Natural killer cell (primary cell): Measurements from ENCODE around the gene LHX8. TPM values are rescaled to one million over a fixed set of nuclear protein-coding genes. Genes with fewer than 3 reads are reported as not detected.

Experiments
- ATAC-seq, 3 donors: fragments of 150-1000 bp in 2 of 3; fragments of 200-7000 bp in 1 of 3; cut with Tn5 transposase; 1 replicate in 1 of 3; 2 replicates in 2 of 3; pipeline ENCODE4 v1.10.0; 2021; ENCODE audit warnings: mild to moderate bottlenecking in 2 of 3, moderate library complexity in 2 of 3
- DNase-seq, 2 donors: peaks; one replicate each; pipeline versions ENCODE4 v3.0.0 to v3.0.0-alpha.2; 2013 to 2021; ENCODE audit warnings: mixed read lengths in 1 of 2
- H3K27ac ChIP-seq: one replicate; pipeline ENCODE4 v1.5.1; 2013; ENCODE audit warnings: mild to moderate bottlenecking, low read length
- H3K27me3 ChIP-seq: one replicate; pipeline ENCODE4 v1.6.1; 2013; ENCODE audit warnings: low read length; ENCODE audit not compliant: control insufficient read depth, insufficient read depth
- H3K36me3 ChIP-seq: one replicate; pipeline ENCODE4 v1.6.1; 2013; ENCODE audit warnings: low read length; ENCODE audit not compliant: control insufficient read depth, insufficient read depth
- H3K4me1 ChIP-seq: one replicate; pipeline ENCODE4 v1.6.1; 2013; ENCODE audit warnings: low read length; ENCODE audit not compliant: control insufficient read depth, insufficient read depth
- H3K4me3 ChIP-seq: one replicate; pipeline ENCODE4 v1.5.1; 2013; ENCODE audit warnings: low read length
- H3K9me3 ChIP-seq: one replicate; pipeline ENCODE4 v1.6.1; 2013; ENCODE audit warnings: low read length; ENCODE audit not compliant: control insufficient read depth, insufficient read depth
- H3K27ac Mint-ChIP-seq, 2 donors: one replicate each; pipeline ENCODE4 v1.8.0; 2022; ENCODE audit warnings: mild to moderate bottlenecking in 2 of 2, mixed read lengths in 2 of 2, moderate library complexity in 1 of 2
- H3K27me3 Mint-ChIP-seq, 2 donors: one replicate each; pipeline ENCODE4 v1.8.0; 2022; ENCODE audit warnings: low read depth in 2 of 2, mixed read lengths in 2 of 2
- H3K36me3 Mint-ChIP-seq: one replicate; pipeline ENCODE4 v1.8.0; 2022; ENCODE audit warnings: mixed read lengths
- H3K4me1 Mint-ChIP-seq, 2 donors: one replicate each; pipeline ENCODE4 v1.8.0; 2022; ENCODE audit warnings: mixed read lengths in 2 of 2
- H3K4me3 Mint-ChIP-seq: one replicate; pipeline ENCODE4 v1.8.0; 2022; ENCODE audit warnings: mild to moderate bottlenecking, moderate library complexity, mixed read lengths
- H3K9me3 Mint-ChIP-seq, 2 donors: one replicate each; pipeline ENCODE4 v1.8.0; 2022; ENCODE audit warnings: mixed read lengths in 2 of 2
- CTCF ChIP-seq: fragments of 200-600 bp; IDR thresholded peaks from one replicate; pipeline ENCODE4 v1.8.0; 2022; ENCODE audit warnings: antibody characterized with exemption
- WGBS: methylation state at CpG from one replicate; pipeline ENCODE4 v1.1.7; 2013; ENCODE audit warnings: missing lambda C conversion rate; ENCODE audit not compliant: insufficient coverage; 5-methylcytosine and 5-hydroxymethylcytosine counted together
- intact Hi-C: fragments of 100-400 bp; cut with micrococcal nuclease; formaldehyde crosslinking; loops from one replicate; pipeline ENCODE4 v1.14.2; 2022
- total RNA-seq, 4 donors: library from RNA; stranded (reverse); fragments of 120-200 nt in 1 of 4; gene quantifications; one replicate each; pipeline versions ENCODE4 v1.2.3 to v1.2.4, GENCODE V29; 2013 to 2022

LHX8 gene
- total RNA-seq = not detected
- not detected for total RNA-seq (2013)

GRCh38 chr1:75133750-75134646, at the start of gene LHX8:
Gene LHX8 (plus strand): TSS chr1:75134388. CDS start chr1:75136615, 2,227 bp downstream.
- H3K4me1 ChIP-seq = peaks cover 7% of the 10 kb centered on the region
- peaks cover 19% of the 10 kb centered on the region for H3K9me3 ChIP-seq
- no peak for TF ChIP-seq CTCF
- Mint-ChIP-seq H3K27me3 (peaks cover 56 to 70% of the 10 kb centered on the region in 2 donors), H3K4me1 (no peaks in the 10 kb centered on the region), H3K27ac (no peak within 1 kb of the TSS), H3K4me3 (no peak within 1 kb of the TSS), H3K36me3 (peaks cover 29% of the 10 kb centered on the region), H3K9me3 (peaks cover 6 to 14% of the 10 kb centered on the region in 2 donors)
- H3K27ac ChIP-seq = no peak within 1 kb of the TSS
- peaks cover 61% of the 10 kb centered on the region for H3K27me3 ChIP-seq
- DNase-seq = no peak
- intact Hi-C loops = no loop called here
- no peak within 1 kb of the TSS for H3K4me3 ChIP-seq
- no peaks in the 10 kb centered on the region for H3K36me3 ChIP-seq
- no peak for ATAC-seq
- 12% methylated on average over 22 of the region's 23 CpGs for WGBS

GRCh38 chr1:75085931-75086330, 48.3 kb upstream of the LHX8 start:
- WGBS = no CpG with 5 or more reads among the region's 1 CpG

GRCh38 chr1:75087278-75087677, 46.9 kb upstream of the LHX8 start:
- Mint-ChIP-seq H3K36me3 (peaks cover 6% of the 10 kb centered on the region), H3K9me3 (peaks cover 12 to 16% of the 10 kb centered on the region in 2 donors), H3K4me1 (no peaks in the 10 kb centered on the region), H3K4me3 (no peak overlapping the region), H3K27ac (no peak overlapping the region), H3K27me3 (no peaks in the 10 kb centered on the region)
- no peaks in the 10 kb centered on the region for H3K36me3 ChIP-seq
- H3K4me3 ChIP-seq = no peak overlapping the region
- no peaks in the 10 kb centered on the region for H3K4me1 ChIP-seq
- no CpG with 5 or more reads among the region's 2 CpGs for WGBS
- intact Hi-C loops = no loop called here
- DNase-seq (no peak), ATAC-seq (no peak)
- no peaks in the 10 kb centered on the region for H3K9me3 ChIP-seq
- H3K27me3 ChIP-seq = no peaks in the 10 kb centered on the region
- no peak overlapping the region for H3K27ac ChIP-seq
- TF ChIP-seq CTCF = no peak

More at GRCh38 chr1:75085931-75086330, 48.3 kb upstream of the LHX8 start:
- Mint-ChIP-seq H3K4me1 (no peaks in the 10 kb centered on the region), H3K36me3 (peaks cover 6% of the 10 kb centered on the region), H3K27ac (no peak overlapping the region), H3K4me3 (no peak overlapping the region), H3K27me3 (no peaks in the 10 kb centered on the region), H3K9me3 (peaks cover 12 to 16% of the 10 kb centered on the region in 2 donors)
- H3K4me3 ChIP-seq = no peak overlapping the region
- DNase-seq (no peak), ATAC-seq (no peak)
- H3K27me3 ChIP-seq = no peaks in the 10 kb centered on the region
- intact Hi-C loops = no loop called here
- no peaks in the 10 kb centered on the region for H3K36me3 ChIP-seq
- H3K9me3 ChIP-seq = no peaks in the 10 kb centered on the region
- H3K4me1 ChIP-seq = no peaks in the 10 kb centered on the region
- no peak for TF ChIP-seq CTCF
- H3K27ac ChIP-seq = no peak overlapping the region
